GM19397 (cell line): ENCODE data around the gene ASXL1.
"Not testable (repeated sequence)": the region's sequence is repeated elsewhere in the genome, so short reads cannot be mapped to it uniquely, and the experiment has no call there.

ENCODE experiments used
- ATAC-seq: cut with Tn5 transposase; IDR thresholded peaks from one replicate; pipeline ENCODE4 v1.9.1; 2021; ENCODE audit warnings: mild to moderate bottlenecking, moderate library complexity; ENCODE audit not compliant: unreplicated experiment

ASXL1 gene

DNA sequence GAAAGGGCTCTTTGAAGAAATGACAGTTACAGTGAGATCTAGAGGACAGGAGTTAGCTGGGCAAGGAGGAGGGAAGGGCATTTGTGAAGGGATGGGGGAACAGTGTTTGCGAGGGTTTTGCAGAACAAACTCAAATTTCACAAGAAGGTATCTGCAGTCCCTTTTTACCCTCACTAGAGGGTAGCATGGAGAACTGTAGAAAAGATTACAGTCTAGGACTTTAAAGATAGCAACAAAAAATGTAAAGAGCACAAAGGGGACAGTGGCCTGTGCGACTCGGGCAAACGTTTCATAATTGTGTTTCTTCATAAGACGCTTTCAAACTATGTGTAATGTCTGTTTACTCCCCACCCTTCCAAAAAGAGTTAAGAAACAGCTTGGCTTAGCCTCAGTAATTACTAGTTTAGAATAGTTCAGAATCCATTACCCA, 21.2 kb upstream of the ASXL1 start:
- no peak for ATAC-seq

DNA sequence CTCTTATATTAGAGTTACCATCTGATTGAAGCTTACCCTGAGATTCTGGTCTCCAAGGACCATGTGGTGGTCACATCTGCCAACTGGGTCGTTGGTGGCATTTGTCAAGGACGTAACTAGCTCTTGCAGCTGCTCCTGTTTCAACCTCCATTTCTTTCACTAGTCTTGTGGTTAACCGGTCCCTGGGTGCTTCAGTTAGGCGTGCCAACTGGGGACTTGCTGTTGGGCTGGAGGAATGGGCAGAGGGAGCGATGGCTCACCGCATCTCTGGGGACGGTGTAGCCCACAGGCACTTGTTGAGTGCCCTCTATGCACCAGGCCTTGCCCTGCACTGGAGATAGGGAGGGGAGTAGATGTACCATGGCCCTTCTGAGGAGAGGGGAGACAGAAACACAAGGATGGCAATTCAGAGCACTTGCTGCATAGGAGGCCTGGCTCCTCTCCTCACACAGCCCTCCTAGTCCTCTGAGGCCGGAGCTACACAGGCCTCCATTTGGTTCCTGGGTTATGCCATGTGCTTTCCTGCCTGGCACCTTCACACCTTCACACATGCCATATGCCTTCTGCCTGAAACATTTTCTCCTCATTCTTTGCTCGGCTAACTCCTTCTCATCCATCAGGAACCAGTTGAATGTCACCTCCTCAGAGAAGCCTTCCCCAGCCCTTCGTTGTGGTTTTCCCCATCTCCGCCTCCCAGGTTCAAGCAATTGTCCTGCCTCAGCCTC, 20.0 kb upstream of the ASXL1 start:
- no peak for ATAC-seq

DNA sequence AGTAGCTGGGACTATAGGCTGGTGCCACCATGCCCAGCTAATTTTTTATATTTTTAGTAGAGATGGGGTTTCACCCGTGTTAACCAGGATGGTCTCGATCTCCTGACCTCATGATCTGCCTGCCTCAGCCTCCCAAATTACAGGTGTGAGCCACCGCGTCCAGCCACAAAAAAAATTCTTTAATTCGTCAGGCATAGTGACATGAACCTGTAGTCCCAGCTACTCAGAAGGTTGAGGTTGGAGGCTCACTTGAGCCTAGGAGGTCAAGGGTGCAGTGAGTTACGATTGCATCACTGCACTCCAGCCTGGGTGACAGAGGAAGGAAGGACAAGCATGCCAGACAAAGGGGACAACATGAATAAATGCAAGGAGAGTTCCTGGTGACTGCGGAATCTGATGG, 19.5 kb upstream of the ASXL1 start:
- no peak for ATAC-seq

DNA sequence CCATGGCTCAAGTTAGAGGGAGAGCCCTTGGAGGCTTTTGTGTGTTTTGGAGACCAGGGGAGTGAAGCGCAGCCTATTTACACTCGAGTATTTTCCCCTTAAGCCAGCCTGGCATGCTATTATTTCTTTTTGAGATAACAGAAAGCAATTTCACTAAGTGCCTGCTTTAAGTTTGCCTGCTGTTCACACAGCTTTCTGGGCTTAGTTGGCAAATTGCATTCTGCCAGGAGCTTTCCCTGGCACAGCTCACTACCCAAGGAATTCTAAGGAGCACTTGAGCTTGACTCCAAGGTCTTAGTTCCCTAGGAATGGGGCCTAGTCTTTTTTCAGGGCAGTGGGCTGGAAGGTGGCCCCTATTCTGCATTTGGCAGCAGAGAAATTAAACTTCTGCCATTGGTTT, 19.0 kb upstream of the ASXL1 start:
- no peak for ATAC-seq

DNA sequence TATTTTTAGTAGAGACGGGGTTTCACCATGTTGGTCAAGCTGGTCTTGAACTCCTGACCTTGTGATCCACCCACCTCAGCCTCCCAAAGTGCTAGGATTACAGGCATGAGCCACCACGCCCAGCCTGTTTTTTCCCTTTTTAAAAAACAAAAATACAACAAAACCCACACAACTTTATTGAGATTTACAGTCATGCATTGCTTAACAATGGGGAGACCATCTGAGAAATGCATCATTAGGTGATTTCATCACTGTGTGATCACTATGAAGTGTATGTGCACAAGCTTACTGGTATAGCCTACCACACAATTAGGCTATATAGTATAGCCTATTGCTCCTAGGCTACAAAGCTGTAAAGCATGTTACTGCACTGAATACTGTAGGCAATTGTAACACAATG, 17.1 kb upstream of the ASXL1 start:
- not testable (repeated sequence) for ATAC-seq

DNA sequence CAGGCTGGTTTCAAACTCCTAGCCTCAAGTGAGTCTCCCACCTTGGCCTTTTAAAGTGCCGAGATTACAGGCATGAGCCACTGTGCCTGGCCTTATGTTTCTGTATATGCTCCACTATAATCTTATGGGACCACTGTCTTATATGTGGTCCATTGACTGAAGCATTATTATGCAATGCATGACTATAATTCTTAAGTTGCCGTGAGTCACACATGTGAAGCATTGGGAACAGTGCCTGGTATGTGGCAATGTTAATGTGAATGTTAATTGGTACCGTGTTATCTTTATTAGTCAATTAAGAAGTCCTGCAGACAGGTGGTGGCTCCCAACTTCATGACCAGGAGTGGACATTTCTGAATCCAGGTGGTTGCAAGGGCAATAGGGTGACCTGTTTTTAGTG, 14.7 kb upstream of the ASXL1 start:
- no peak for ATAC-seq

DNA sequence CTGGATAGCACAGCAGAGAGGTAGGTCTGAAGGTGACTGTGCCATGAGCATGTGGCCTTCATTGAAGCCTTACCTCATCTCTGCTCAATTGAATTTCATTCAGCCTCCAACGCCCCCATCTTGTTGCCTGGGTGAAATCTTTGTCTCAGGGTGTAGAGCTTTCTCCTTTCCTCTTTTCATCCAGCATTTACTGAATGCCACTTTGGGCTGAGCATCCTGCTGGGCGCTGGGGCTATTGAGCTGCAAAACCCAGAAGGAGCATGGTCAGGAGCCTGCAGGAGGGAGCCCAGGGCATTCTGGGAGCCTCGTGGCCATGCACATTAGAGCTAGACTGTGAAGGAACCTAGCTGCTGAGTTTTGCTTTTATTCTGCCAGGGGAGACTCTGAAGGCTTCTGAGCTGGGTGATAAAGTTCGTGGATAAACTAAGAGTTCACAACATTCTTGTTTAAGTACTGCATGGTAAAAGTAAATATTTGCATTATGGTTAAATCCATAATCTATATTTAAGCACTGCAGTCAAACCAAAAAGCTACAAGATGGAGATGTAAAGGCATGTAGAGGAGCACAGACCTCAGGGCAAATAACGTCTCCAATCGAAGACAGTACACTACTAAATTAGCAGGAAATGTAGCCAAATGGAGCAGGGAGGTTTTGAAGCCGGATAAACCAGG, 13.2 kb upstream of the ASXL1 start:
- no peak for ATAC-seq

DNA sequence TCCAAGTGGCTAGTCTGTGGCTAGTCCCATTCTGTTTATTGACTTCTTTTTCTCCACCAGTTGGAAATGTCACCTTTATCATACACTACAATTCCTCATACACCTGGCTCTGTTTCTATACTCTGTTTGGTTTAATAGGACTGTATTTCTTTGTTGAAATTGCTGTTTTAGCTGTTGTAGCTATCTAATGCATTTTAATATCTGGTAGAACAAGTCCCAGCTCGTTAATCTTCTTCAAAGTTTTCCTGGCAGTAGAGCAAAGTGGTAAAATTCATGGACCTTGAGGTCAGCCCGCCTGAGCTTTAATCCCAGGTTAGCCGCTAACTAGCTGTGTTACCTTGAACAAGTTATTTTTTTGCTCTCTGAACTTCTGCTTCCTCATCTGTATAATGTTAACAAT, 9.9 kb upstream of the ASXL1 start:
- no peak for ATAC-seq

DNA sequence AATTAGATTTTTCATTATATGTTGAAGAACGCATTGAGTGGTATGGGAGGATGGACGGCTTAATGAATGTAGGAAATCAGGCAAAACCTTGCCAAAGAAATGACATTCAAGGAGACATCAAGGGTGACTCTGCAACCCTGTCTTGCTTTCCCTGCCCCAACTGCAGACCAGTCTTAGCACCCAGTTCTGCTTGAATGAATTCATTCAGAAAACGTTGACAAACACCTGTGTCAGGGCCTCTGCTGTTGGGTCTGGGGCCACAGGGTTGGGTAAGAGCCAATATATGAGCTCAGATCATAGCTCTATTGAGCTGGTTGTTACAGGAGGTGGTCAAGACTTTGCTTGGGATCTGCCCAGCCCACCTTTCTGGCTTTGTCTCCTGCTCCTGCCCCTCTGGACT, 7.7 kb upstream of the ASXL1 start:
- ATAC-seq = no peak

DNA sequence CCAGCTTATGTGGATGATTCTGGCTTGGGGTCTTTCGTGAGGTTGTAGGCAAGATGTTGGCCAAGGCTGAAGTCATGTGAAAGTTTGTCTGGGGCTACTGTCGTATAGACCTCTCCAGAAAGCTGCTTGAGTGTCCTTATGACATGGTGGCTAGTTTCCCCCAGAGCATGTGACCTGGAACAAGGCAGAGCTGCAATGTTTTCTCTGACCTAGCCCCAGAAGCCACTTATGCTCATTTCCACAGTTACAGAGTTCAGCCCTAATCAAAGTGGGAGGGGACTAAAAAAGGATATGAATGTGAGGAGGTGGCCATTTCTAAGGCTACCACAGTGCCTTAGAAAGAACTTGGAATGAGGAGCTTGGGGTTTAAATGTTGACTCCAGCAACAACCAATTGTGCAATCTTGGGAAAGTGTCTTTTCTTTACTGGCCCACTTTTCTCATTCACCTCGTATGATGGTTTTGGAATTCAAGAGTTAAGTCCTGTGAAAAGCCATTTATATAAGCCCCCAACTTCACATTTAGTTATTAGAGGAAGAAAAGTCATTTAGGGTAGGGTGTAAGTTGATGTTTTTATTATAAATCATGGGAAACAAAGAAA, 5.9 kb upstream of the ASXL1 start:
- no peak for ATAC-seq

DNA sequence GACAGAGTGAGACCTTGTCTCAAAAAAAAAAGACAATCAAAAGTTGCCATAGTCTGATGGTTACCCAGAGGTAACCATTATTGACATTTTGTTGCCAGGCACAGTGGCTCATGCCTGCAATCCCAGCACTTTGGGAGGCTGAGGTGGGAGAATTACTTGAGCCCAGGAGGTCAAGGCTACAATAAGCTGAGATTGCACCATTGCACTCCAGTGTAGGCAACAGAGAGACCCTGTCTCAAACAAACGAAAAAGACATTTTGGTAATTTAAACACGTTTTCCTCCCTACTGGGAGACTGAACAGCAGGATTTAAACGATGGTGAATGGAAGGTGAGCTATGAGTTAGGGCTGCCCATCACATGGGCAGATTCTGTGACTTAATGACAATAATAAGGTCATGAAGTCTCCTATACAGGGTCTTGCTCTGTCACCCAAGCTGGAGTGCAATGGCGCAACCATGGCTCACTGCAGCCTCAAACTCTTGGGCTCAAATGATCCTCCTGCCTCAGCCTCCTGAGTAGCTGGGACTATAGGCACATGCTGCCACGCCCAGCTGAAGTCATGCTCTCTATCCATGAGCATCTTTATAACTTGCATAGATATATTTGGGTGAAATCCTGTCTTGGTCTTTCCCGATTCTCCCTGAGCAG, 4.2 kb upstream of the ASXL1 start:
- ATAC-seq = no peak

DNA sequence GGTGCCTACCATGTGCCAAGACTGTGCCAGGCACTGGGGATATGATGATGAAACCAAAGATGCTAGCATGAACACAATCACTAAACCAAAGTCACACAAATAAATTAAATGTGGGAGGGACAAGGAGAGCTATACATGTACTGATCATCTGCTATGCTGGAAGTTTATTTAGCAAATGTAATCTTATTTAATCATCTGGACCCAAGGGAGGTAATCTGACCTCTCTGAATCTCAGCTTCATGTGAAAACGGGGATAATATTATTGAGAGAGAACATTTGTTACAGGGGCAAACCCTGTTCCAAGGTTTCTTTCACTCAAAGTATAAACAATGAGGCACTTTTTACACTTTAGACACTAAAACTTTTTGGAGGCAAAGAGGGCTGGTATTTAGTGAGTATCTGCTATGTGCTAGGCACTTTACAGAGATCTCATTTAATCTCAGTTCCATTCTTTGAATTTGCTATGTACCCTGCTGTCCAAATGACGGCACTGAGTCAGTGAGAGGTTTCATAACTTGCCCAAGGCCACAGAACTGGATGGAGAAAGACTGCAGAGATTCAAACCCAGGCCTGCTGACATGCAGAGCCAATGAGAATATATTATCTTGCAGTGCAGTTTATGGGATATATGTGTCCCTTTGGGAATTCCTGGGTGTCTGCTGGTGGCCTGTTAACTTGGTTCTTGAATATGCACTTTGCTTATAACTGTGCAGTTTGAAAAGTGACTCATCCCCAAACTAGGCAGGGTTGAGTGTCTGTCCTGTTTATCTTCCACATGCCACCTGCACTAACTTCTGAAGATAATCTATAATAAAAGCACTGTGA, 3.3 kb upstream of the ASXL1 start:
- ATAC-seq = no peak

DNA sequence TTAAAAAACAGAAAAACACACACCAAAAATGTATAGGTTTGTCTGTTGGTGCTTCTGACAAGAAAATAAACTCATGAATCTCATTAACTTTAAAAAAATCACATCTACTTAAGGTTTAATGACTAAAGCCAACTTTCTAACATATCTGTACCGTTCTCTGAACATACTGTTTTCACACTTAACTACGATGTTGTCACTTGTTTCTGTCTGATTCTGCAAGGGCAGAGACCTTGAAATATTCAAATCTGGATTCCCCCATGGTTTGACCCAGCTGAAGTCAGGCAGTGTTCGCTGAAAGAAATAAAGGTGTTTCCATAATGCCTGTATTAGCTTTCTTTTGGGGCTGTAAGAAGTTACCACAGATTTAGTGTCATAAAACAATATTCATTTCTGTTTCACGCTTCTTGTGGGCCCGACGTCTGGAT, 2.7 kb upstream of the ASXL1 start:
- ATAC-seq = no peak

DNA sequence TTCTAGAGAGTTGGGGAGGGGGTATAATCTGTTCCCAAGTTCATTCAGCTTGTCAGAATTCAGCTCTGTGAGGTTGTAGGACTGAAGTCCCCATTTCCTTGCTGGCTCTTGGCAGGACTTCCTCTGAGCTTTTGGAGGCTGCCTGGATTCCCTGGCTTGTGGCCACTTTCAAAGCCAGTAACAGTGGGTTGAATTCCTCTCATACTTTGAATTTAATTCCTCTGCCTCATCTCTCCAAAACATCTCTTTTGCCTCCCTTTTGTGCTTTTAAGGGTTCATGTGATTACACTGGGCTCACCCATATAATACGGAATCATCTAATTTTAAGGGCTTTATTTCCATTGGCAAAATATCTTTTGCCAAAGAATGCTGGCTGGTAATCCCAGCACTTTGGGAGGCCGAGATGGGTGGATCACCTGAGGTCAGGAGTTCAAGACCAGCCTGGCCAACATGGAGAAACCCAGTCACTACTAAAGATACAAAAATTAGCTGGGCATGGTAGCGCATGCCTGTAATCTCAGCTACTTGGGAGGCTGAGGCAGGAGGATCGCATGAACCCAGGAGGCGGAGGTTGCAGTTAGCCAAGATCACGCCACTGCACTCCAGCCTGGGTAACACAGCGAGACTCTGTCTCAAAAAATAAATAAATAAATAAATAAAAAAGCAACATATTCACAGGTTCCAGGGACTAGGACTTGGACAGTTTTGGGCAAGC, 2.1 kb upstream of the ASXL1 start:
- ATAC-seq = not testable (repeated sequence)

DNA sequence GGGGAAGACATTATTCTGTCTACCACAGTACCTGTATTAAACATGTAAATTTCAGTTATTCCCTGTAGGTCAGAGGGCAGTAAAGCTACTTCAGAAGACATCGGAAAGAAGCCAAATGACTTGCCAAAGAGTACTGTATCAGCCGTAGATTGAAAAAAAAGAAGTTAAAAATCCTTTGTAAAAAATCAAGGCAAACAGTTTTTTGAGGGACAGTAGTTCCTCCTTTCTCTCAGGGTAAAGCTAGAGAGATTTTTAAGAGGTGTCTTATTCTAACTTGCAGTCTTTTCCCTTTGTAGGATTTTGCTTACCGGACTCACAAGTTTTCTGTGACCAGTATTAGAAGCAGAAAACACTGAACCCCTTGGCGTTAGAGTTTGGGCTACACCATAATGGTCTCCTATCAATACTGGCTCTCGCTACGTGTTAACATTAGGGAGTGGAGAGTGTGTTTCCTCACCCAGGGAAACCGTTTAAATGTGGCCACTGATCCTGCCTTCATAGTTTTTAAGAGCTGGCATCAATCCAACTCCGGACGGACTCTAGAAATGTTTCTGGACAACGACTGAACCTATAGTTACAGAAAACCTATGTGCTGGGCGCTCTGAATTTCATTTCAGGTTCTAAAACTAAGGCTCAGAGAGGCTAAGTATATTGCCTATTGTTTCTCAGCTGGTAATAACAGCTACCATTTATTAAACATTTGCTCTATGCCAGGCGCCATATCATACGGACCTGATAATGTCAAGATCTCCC, 1.3 kb upstream of the ASXL1 start:
- ATAC-seq = no peak

DNA sequence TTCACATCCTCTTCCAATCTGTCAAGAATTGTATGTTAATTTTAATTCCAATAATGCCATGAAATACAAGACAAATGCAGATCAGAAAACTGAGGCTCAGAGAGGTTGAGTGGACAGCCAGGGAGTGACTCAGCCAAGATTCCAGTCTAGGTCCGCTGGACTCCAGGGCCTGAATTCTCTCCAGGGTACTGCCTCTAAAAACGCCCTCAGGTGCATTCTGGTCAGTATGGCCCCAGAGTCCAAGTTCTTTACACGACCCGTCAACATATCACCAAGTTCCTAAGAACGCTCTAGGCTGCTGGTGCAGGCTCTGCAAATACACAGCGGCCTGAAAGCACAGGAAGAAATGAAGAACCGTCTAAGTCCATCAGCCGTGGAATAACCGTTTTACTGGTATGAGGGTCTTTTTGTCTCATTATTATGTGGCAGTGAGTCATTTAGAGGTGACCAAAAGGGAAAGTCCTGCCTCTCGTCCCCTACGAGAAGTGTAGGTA, 709 bp upstream of the ASXL1 start:
- ATAC-seq = no peak

DNA sequence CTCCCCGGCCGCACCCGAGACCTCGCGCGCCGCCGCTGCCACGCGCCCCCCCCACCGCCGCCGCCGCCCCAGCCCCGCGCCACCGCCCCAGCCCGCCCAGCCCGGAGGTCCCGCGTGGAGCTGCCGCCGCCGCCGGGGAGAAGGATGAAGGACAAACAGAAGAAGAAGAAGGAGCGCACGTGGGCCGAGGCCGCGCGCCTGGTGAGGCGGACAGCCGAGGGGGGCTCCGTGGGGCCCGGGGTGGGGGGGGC, 426 bp downstream of the ASXL1 start:
- no peak for ATAC-seq

DNA sequence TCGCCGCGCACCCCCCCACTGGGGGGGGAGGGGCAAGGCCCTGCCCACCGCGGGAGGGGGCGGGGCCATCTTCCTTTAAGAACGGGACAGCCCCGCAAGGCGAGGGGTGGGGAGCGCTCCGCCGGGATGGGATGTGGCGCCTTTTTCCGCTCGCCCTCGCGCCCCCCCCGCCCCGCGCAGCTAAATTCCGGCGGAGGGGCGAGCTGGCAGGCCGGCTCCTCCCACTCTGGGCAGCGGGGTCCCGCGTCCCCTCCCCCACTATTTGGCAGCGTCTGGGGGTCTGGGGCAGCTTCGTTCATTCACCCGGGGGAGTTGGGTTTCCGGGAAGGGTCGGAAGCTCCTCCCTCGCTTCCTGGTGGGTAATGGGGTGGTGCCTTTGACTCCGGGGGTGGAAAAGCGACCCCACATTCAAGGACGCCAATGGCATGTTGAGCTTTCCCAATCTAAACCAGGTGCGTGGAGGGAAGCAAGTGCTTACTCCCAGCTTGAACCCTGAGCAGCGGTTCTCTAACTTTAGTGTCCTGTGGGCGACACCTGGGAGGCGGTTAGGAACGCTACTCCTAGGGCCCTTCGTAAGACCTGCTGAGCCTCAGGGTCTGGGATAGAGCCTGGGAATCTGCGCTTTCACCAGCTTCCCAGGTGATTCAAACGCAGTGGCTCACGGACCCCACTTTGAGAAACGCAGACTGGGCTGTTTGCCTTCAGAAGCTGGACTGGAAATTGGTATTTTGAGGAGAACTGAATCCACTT, 927 bp downstream of the ASXL1 start:
- ATAC-seq = peak; percentile 23
